ENCODE results near the gene ST8SIA6.

GRCh38 chr10:17366705-17367104, 87.7 kb downstream of the ST8SIA6 start:
- no peak for TF ChIP-seq POLR2A (IDR thresholded peaks at IDR 0.05; ENCODE audit: low read depth, low read length)
- TF ChIP-seq TAF1 (IDR thresholded peaks at IDR 0.05; ENCODE audit: low read depth, low read length): no peak
- no peak for TF ChIP-seq SPI1 (IDR thresholded peaks at IDR 0.05; ENCODE audit: low read depth, low read length)
- TF ChIP-seq POLR2AphosphoS5 (IDR thresholded peaks at IDR 0.05; ENCODE audit: low read depth, low read length): no peak
- TF ChIP-seq POU2F2 (IDR thresholded peaks at IDR 0.05; ENCODE audit: low read depth, low read length): no peak
